DMS53 treated with DMSO at 0.1 percent for 48 hours (cell line): ENCODE data around the gene GRHL1.
"Not testable (repeated sequence)": the region's sequence is repeated elsewhere in the genome, so short reads cannot be mapped to it uniquely, and the experiment has no call there.

Source experiments
- DNase-seq: peaks from one replicate; lab custom pipeline; 2025; ENCODE audit not compliant: unreplicated experiment; lab: John Stamatoyannopoulos, UW

GRHL1 gene

DNA sequence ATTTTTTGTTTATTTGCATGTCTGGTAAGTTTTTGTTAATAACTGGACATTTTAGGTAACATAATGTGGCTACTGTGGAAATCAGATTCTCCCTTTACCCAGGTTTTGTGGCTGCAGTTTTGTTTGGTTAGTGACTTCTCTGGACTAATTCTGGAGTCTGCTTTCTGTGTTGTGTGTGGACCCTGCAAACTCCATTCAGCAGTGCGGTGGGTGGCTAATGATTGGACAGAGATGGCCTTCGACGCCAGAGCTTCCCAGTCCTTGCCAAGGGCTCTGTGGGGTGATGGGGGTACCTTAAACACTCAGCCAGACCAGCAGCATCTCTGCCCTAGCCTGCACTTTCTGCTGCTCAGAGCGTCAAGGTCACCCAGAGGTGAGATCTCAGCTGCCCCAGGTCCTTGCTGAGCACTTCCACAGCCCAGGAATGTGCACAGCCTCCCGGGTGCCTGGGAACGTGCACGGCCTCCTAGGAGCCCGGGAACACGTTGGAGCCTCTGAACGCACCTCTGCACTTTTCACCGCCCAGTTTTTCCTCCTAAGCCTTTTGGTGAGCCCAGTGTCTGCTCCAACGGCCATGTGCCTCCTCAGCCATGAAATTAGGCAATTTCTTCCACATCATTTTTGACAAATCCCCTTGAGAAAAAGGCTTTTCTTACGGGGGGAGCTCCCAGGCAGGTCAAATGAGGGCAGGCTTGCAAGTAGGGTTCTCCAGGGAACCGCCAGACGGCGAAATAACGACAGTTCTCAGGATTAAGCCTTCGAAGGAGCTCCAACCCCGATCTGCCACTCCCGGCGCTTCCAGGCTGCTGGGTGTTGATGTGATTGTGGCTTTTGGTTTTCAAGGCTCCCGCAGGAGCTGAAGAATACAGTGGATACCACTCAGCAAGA is 56.7 kb downstream of the GRHL1 start:
- no peak for DNase-seq

DNA sequence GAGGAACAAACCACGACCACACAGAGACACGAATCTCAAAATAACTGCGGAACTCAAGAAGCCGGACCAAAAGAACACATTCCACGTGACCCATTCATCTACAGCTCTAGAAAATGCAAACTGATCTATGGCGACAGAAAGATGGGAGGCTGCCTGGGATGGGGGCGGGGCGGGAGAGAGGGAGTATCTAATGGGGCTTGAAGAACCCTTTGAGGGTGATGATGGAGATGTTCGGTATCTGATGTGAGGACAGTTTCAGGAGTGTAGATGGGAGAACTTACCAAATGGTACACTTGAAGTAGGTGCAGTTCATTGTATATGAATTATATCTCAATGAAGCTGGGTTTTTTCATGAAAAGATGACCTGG is 57.3 kb downstream of the GRHL1 start:
- no peak for DNase-seq

DNA sequence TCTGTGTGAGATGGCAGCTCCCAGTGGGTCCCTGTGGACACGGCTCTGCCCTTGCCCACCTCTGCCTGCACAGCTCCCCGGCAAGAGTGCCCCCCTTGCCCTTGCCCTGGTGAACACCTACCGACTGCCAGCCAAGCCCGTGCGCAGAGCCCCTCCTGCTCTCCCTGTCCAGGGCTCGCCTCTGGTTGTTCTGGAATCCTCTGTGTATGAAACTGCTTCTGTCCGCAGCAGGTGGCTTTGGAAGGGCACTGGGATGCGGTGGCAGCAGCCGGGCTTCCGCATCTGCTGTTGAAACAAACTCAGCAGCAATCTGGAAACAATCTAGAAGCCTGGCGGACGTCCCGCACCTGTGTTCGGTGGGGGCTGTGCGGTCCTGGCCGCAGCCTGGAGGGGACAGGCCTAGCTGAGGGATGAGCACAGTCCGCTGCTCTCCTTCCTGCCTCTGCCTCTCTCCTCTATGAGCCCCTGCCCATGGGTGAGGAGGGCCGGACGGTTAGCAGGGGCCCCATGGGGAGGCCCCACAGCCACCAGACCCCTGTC is 57.8 kb downstream of the GRHL1 start:
- no peak for DNase-seq

DNA sequence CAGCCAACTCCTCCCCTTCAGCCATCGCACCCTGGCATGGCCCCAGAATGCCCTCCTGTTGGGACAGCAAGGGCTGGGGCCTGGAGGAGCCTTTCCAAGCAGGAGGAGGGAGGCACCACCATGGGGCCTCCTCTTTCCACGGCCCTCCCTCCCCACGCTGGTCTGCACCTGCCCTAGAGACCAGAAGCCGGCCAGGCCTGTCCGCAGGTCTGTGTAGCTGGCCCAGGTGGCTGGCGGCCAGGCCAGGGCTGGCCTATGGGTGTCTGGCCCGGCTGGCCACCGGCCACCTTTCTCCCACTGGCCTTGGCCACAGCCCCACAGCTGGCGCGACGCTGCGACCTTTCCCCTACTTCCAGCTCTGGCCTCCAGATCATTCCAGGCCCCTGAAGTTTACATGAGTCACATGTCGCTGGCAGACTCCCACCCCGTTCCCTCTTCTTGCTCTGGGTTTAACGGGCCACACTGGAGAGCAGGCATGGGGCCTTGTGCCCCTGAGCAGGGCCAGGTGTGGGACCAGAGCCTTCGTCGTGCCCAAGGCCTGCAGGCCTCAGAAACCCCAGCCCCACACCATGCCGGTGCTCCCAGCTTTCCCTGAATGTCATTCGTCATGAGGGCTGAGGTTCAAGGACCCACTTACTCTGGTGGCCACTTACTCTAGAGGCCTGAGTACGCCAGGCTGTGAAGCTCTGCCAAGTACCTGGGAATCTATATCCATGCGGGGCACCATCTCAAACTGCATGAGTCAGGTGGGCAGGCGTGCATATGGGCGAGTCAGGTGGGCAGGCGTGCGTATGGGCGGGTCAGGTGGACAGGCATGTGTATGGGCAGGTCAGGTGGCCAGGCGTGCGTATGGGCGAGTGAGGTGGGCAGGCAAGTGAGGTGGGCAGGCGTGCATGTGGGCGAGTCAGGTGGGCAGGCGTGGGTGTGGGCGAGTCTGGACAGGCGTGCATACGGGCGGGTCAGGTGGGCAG is 58.6 kb downstream of the GRHL1 start:
- no peak for DNase-seq

DNA sequence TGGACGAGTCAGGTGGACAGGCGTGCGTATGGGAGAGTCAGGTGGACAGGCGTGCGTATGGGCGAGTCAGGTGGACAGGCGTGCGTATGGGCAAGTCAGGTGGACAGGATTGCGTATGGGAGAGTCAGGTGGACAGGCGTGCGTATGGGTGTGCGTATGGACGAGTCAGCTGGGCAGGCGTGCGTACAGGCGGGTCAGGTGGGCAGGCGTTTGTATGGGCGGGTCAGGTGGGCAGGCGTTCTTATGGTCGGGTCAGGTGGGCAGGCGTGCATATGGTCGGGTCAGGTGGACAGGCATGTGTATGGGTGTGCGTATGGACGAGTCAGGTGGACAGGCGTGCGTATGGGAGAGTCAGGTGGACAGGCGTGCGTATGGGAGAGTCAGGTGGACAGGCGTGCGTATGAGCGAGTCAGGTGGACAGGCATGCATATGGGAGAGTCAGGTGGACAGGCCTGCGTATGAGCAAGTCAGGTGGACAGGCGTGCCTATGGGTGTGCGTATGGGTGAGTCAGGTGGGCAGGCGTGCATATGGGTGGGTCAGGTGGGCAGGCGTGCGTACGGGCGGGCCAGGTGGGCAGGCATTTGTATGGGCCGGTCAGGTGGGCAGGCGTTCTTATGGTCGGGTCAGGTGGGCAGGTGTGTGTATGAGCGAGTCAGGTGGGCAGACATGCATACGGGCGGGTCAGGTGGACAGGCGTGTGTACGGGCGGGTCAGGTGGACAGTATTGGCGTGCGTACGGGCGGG is 59.5 kb downstream of the GRHL1 start:
- DNase-seq: not testable (repeated sequence)

DNA sequence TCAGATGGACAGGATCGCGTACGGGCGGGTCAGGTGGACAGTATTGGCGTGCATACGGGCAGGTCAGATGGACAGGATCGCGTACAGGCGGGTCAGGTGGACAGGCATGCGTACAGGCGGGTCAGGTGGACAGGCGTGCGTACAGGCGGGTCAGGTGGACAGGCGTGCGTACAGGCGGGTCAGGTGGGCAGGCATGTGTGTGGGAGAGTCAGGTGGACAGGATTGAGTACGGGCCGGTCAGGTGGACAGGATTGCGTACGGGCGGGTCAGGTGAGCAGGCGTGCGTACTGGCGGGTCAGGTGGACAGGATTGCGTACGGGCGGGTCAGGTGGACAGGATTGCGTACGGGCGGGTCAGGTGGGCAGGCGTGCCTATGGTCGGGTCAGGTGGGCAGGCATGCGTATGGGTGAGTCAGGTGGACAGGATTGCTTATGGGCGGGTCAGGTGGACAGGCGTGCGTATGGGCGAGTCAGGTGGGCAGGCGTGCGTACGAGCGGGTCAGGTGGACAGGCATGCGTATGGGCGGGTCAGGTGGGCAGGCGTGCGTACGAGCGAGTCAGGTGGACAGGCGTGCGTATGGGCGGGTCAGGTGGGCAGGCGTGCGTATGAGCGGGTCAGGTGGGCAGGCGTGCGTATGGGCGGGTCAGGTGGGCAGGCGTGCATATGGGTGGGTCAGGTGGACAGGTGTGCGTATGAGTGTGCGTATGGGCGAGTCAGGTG is 60.3 kb downstream of the GRHL1 start:
- not testable (repeated sequence) for DNase-seq

DNA sequence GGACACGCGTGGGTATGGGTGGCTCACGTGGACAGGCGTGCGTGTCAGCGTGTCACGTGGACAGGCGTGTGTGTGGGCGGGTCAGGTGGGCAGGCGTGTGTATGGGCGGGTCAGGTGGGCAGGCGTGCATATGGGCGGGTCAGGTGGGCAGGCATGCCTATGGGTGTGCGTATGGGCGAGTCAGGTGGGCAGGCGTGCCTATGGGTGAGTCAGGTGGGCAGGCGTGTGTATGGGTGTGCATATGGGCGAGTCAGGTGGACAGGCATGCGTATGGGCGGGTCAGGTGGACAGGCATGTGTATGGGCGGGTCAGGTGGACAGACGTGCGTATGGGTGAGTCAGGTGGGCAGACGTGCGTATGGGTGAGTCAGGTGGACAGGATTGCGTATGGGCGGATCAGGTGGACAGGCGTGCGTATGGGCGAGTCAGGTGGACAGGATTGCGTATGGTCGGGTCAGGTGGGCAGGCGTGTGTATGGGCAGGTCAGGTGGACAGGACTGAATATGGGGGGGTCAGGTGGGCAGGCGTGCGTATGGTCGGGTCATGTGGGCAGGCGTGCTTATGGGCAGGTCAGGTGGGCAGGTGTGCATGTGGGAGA is 61.0 kb downstream of the GRHL1 start:
- not testable (repeated sequence) for DNase-seq

DNA sequence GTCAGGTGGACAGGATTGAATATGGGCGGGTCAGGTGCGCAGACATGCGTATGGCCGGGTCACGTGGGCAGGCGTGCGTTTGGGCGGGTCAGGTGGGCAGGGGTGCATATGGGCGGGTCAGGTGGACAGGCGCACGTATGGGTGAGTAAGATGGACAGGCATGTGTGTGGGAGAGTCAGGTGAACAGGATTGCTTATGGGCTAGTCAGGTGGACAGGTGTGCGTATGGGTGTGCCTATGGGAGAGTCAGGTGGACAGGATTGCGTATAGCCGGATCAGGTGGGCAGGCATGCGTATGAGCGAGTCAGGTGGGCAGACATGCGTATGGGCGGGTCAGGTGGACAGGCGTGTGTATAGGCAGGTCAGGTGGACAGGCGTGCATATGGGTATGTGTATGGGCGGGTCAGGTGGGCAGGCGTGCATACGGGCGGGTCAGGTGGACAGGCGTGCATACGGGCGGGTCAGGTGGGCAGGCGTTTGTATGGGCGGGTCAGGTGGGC is 61.5 kb downstream of the GRHL1 start:
- no peak for DNase-seq

DNA sequence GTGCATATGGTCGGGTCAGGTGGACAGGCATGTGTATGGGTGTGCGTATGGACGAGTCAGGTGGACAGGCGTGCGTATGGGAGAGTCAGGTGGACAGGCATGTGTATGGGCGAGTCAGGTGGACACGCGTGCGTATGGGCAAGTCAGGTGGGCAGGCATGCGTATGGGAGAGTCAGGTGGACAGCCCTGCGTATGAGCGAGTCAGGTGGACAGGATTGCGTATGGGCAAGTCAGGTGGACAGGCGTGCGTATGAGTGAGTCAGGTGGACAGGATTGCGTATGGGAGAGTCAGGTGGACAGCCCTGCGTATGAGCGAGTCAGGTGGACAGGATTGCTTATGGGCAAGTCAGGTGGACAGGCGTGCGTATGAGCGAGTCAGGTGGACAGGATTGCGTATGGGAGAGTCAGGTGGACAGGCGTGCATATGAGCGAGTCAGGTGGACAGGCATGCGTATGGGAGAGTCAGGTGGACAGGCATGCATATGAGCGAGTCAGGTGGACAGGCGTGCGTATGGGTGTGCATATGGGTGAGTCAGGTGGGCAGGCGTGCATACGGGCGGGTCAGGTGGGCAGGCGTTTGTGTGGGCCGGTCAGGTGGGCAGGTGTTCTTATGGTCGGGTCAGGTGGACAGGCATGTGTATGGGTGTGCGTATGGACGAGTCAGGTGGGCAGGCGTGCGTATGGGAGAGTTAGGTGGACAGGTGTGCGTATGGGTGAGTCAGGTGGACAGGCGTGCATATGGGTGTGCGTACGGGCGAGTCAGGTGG is 62.3 kb downstream of the GRHL1 start:
- not testable (repeated sequence) for DNase-seq

GRCh38 chr2:10014418-10015190 is 63.1 kb downstream of the GRHL1 start:
- DNase-seq: no peak

GRCh38 chr2:10015376-10015989 is 64.0 kb downstream of the GRHL1 start:
- DNase-seq: not testable (repeated sequence)

DNA sequence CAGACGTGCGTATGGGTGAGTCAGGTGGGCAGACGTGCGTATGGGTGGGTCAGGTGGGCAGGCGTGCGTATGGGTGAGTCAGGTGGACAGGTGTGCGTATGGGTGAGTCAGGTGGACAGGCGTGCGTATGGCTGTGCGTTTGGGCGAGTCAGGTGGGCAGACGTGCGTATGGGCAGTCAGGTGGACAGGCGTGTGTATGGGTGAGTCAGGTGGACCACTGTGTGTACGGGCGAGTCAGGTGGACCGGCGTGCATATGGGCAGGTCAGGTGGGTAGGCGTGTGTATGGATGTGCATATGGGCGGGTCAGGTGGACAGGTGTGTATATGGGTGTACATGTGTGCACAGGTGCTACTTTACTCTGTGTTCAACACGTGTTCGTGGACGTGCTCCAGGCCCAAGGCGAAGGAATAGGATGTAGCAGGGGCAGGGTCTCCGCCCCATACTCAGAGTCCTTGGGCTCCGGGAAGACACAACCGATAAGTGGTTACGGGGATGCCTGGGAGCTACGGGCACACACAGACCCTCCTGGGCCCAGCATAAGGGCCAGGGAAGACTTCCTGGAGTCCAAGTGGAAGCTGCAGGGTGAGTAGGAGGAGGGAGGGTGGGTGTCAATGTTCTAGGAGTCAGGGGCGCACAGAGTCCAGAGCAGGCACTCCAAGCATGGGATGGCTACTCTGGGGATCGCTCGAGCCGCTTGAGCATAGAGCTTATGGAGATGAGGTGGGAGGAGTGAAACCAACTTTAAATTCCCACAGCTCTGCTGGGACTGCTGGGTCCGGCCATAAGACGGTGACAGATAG is 64.7 kb downstream of the GRHL1 start:
- DNase-seq: no peak

DNA sequence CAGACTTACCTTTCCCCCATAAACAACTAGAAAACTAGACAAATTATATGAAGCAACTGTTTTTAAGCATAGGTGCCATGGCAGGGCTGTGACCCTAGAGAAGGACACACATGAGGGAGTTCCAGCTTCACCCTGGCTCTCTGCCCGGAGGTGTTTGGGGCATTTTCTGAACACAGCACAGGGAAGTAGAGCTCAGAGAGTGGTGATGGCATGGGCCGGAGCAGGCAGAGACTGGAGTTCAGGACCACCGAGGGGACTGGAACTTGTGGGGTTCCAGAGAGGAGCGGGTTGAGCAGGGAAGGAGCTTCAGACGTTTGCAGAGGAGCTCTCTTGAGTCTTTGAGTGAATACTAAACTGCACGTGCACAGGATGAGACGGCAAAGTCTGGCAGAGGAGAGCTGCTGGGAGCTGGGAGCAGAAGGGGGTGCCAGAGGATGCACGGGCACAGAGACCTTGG is 65.3 kb downstream of the GRHL1 start:
- DNase-seq: no peak

GRCh38 chr2:10017313-10017941 is 65.9 kb downstream of the GRHL1 start:
- DNase-seq: no peak

GRCh38 chr2:10019174-10019573 is 67.7 kb downstream of the GRHL1 start:
- DNase-seq: no peak
